Nephron progenitor cell (in vitro differentiated cells): ENCODE measurements around the gene ZFP36L1.

ENCODE experiments used
- DNase-seq: peaks from one replicate; pipeline ENCODE4 v3.0.0; 2021
- H3K27ac Mint-ChIP-seq: 2 replicates; pipeline ENCODE4 v1.8.0; 2021; ENCODE audit warnings: mild to moderate bottlenecking, moderate library complexity, mixed read lengths
- H3K27me3 Mint-ChIP-seq: 2 replicates; pipeline ENCODE4 v1.8.0; 2021; ENCODE audit warnings: mild to moderate bottlenecking, low read depth, mixed read lengths; ENCODE audit not compliant: poor library complexity
- H3K36me3 Mint-ChIP-seq: 2 replicates; pipeline ENCODE4 v1.8.0; 2021; ENCODE audit warnings: low read depth, mixed read lengths
- H3K4me1 Mint-ChIP-seq: 2 replicates; pipeline ENCODE4 v1.8.0; 2021; ENCODE audit warnings: mixed read lengths
- H3K4me3 Mint-ChIP-seq: 2 replicates; pipeline ENCODE4 v1.8.0; 2021; ENCODE audit warnings: mild to moderate bottlenecking, moderate library complexity, mixed read lengths
- H3K9me3 Mint-ChIP-seq: 2 replicates; pipeline ENCODE4 v1.8.0; 2021; ENCODE audit warnings: mild to moderate bottlenecking, moderate library complexity, mixed read lengths
- CTCF ChIP-seq: fragments of 200-600 bp; sonication (generic); IDR thresholded peaks from 2 replicates; pipeline ENCODE4 v1.5.0; 2021; ENCODE audit warnings: antibody characterized with exemption

The ZFP36L1 gene

DNA sequence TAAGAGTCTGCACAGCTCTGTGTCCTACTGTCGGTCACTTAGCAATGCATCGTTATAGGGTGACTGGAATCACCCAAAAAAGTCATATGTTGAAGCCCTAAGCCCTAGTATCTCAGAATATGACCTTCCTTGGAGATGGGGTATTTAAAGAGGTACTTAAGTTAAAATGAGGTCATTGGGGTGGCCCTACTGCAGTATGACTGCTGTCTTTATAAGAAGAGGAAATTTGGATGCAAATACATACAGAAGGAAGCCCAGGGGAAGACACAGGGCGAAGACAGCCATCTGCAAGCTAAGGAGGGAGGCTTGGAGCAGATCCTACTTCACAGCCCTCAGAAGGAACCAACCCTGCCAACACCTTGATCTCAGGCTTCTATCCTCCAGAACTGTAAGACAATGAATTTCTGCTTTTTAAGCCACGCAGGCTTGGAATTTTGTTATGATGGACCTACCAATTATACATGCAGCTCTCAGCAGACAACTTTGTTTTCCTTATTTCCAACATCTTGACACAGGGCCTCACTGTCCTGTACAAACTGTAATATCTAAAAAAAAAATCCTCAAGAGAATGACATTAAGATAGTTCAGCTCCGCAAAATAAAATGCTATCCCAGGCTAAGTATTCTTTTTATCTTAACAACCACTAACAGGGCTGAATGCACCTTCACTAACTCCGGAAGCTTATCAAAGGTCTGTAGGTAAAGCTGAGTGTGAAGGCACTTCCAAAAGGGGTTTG is 40.4 kb downstream of the ZFP36L1 start:
- Mint-ChIP-seq H3K36me3 (no peaks in the 10 kb centered on the region), H3K27ac (no peak overlapping the region), H3K27me3 (no peaks in the 10 kb centered on the region), H3K4me1 (peaks cover 66% of the 10 kb centered on the region), H3K9me3 (no peaks in the 10 kb centered on the region), H3K4me3 (no peak overlapping the region)
- TF ChIP-seq CTCF, result no peak
- DNase-seq, result no peak

- TF ChIP-seq CTCF, result no peak
- H3K27me3 Mint-ChIP-seq, result peaks cover 10% of the 10 kb centered on the region
- H3K4me3 Mint-ChIP-seq, result no peak overlapping the region
- DNase-seq, result no peak
- peaks cover 57% of the 10 kb centered on the region for H3K4me1 Mint-ChIP-seq
- H3K9me3 Mint-ChIP-seq, result no peaks in the 10 kb centered on the region
- H3K36me3 Mint-ChIP-seq, result no peaks in the 10 kb centered on the region
- H3K27ac Mint-ChIP-seq, result no peak overlapping the region
Measured at GRCh38 chr14:68749487-68750475, 43.1 kb downstream of the ZFP36L1 start.

GRCh38 chr14:68748691-68749090 is 44.2 kb downstream of the ZFP36L1 start:
- H3K27me3 Mint-ChIP-seq, result peaks cover 10% of the 10 kb centered on the region
- H3K36me3 Mint-ChIP-seq, result no peaks in the 10 kb centered on the region
- H3K9me3 Mint-ChIP-seq, result no peaks in the 10 kb centered on the region
- DNase-seq, result no peak
- H3K4me3 Mint-ChIP-seq, result no peak overlapping the region
- peaks cover 60% of the 10 kb centered on the region for H3K4me1 Mint-ChIP-seq
- no peak for TF ChIP-seq CTCF
- no peak overlapping the region for H3K27ac Mint-ChIP-seq

GRCh38 chr14:68748260-68748659 is 44.6 kb downstream of the ZFP36L1 start:
- TF ChIP-seq CTCF, result no peak
- Mint-ChIP-seq H3K27ac (no peak overlapping the region), H3K36me3 (no peaks in the 10 kb centered on the region), H3K4me1 (peaks cover 60% of the 10 kb centered on the region), H3K4me3 (no peak overlapping the region), H3K9me3 (no peaks in the 10 kb centered on the region), H3K27me3 (peaks cover 15% of the 10 kb centered on the region)
- DNase-seq, result no peak

DNA sequence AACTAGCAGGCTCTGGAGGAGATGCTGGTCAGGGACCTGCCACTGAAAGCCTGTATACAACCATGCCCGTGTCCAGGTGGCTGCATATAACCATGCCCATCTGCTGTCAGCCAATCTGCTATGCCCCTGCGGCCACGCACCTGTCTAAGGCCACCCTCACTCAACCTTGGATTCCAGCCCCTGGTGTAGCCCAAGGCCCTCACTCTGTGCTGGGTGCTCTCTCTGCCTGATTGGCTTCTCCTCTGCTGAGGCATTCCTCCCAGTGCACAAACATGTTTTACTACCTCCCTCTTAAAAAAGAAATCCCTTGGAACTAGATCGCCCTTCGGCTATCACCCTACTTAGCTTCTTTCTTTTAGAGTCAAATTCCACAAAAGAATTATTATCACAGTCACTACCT is 45.5 kb downstream of the ZFP36L1 start:
- Mint-ChIP-seq H3K4me1 (peaks cover 60% of the 10 kb centered on the region), H3K36me3 (no peaks in the 10 kb centered on the region), H3K9me3 (peaks cover 3% of the 10 kb centered on the region), H3K27ac (peak overlapping the region; percentile 68), H3K4me3 (no peak overlapping the region), H3K27me3 (peaks cover 19% of the 10 kb centered on the region)
- no peak for DNase-seq
- no peak for TF ChIP-seq CTCF
